Omental fat pad (tissue), 4 donors: ENCODE data around the gene RNF212B. TPM values are rescaled to one million over a fixed set of nuclear protein-coding genes. Genes with fewer than 3 reads are reported as not detected.
"Not testable (repeated sequence)": the region's sequence is repeated elsewhere in the genome, so short reads cannot be mapped to it uniquely, and the experiment has no call there.

ENCODE experiments used
- ATAC-seq: fragments of 150-250 bp; one replicate; pipeline ENCODE4 v1.9.1; 2016; ENCODE audit warnings: mild to moderate bottlenecking, moderate library complexity; ENCODE audit not compliant: low FRiP score
- DNase-seq: peaks from one replicate; pipeline ENCODE4 v3.0.0-alpha.2; 2019; ENCODE audit warnings: low spot score
- total RNA-seq, 4 donors: library from RNA; depleted of rRNA; stranded (reverse); fragments of >200 nt; gene quantifications; one replicate each; pipeline ENCODE4 v1.1.0, GENCODE V29; 2016
- TF ChIP-seq, protein P1 (sequence below), 3 donors: fragments of 450-650 bp; IDR thresholded peaks; one replicate each; pipeline ENCODE4 v1.5.1; 2016 to 2017; ENCODE audit warnings: antibody characterized with exemption in 3 of 3, mild to moderate bottlenecking in 3 of 3, moderate library complexity in 2 of 3

Gene RNF212B
- total RNA-seq, 4 donors from 2014 or later = not detected

- TF ChIP-seq, protein P1, sequence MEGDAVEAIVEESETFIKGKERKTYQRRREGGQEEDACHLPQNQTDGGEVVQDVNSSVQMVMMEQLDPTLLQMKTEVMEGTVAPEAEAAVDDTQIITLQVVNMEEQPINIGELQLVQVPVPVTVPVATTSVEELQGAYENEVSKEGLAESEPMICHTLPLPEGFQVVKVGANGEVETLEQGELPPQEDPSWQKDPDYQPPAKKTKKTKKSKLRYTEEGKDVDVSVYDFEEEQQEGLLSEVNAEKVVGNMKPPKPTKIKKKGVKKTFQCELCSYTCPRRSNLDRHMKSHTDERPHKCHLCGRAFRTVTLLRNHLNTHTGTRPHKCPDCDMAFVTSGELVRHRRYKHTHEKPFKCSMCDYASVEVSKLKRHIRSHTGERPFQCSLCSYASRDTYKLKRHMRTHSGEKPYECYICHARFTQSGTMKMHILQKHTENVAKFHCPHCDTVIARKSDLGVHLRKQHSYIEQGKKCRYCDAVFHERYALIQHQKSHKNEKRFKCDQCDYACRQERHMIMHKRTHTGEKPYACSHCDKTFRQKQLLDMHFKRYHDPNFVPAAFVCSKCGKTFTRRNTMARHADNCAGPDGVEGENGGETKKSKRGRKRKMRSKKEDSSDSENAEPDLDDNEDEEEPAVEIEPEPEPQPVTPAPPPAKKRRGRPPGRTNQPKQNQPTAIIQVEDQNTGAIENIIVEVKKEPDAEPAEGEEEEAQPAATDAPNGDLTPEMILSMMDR (IDR thresholded peaks at IDR 0.05) = no peak
- no peak for ATAC-seq
These were observed 31.5 kb downstream of the RNF212B start for GRCh38 chr14:23269193-23269592.

DNA sequence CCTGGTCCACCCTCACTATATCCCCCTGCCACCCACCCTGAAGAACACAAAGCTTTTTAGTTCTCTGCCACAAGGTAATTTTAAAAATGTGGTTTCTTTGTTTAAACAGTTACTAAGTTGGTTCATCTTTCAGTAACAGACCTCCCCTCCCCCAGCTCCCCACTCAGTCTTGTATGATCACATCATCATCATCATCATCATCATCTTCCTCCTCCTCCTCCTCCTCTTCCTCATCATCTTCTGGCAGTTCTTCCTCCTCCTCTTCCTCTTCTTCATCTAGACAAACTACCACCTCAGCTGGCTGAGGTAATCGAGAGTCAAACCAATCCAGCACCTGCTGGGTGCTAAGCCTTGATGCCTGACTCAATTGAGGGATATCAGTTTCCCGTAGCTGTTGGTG lies 37.7 kb downstream of the RNF212B start:
- no peak for ATAC-seq
- no peak for DNase-seq
- TF ChIP-seq, protein P1 (IDR thresholded peaks at IDR 0.05) = no peak

More at GRCh38 chr14:23269193-23269592, 31.5 kb downstream of the RNF212B start:
- no peak for DNase-seq

DNA sequence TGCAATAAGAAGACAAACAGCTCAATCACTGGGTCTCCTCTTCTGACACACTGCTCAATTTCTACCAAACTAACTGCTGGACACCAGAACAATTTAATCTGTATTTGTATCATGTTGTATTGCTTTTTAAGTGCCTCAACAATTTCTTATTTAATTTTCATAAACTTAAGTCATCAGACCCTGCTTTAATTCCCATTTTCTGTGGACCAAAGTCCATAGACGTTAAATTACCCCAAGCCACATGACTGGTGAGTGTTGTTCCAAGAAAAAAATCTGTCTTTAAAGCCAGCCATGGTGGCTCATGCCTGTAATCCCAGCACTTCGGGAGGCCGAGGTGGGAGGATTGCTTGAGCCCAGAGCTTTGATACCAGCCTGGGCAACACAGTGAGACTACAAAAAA lies 39.5 kb downstream of the RNF212B start:
- DNase-seq = no peak
- TF ChIP-seq, protein P1 (IDR thresholded peaks at IDR 0.05) = no peak
- ATAC-seq = no peak

DNA sequence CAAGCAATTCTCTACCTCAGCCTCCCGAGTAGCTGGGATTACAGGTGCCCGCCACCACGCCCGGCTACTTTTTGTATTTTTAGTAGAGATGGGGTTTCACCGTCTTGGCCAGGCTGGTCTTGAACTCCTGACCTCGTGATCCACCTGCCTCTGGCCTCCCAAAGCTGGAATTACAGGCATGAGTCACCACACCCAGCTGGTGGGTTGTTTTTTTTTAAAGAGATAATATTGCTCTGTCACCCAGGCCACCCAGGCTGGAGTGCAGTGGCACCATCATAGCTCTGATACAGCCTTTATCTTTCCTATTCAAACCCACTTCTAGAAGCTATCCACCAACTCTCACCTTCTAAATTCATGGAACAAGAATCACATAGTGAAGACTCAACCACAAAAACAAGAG lies 40.2 kb downstream of the RNF212B start:
- ATAC-seq, DNase-seq: not testable (repeated sequence)

GRCh38 chr14:23281247-23281646 lies 43.5 kb downstream of the RNF212B start:
- no peak for DNase-seq
- TF ChIP-seq, protein P1 (IDR thresholded peaks at IDR 0.05) = no peak
- no peak for ATAC-seq

- no peak for ATAC-seq
- TF ChIP-seq, protein P1 (IDR thresholded peaks at IDR 0.05) = no peak
- no peak for DNase-seq
These were observed 47.2 kb downstream of the RNF212B start for GRCh38 chr14:23284654-23285529.

- TF ChIP-seq, protein P1 (IDR thresholded peaks at IDR 0.05) = no peak
- no peak for DNase-seq
- ATAC-seq = peak; percentile 51
These were observed 47.8 kb downstream of the RNF212B start for GRCh38 chr14:23285530-23286019.
